Vagina (tissue), 2 donors: ENCODE results near the gene FASN.
"Not testable (repeated sequence)": the region's sequence is repeated elsewhere in the genome, so short reads cannot be mapped to it uniquely, and the experiment has no call there.

Experiments
- CTCF ChIP-seq, 3 experiments: fragments of 450-650 bp in 2 of 3; fragments of 200-600 bp in 1 of 3; sonication (generic) in 1 of 3; IDR thresholded peaks; one replicate each; pipeline ENCODE4 v1.5.1; 2017 to 2019; ENCODE audit warnings: antibody characterized with exemption in 3 of 3, mild to moderate bottlenecking in 2 of 3, moderate library complexity in 2 of 3
- POLR2A ChIP-seq, 2 donors: fragments of 450-650 bp; IDR thresholded peaks; one replicate each; pipeline ENCODE4 v1.6.1; 2017; ENCODE audit warnings: antibody characterized with exemption in 2 of 2, mild to moderate bottlenecking in 2 of 2, moderate library complexity in 2 of 2

GRCh38 chr17:82133166-82133953 lies 35.3 kb upstream of the FASN start:
- not testable (repeated sequence) for TF ChIP-seq CTCF, POLR2A (IDR thresholded peaks at IDR 0.05)
